ENCODE measurements around the gene FCN1. TPM values are rescaled to one million over a fixed set of nuclear protein-coding genes. Genes with fewer than 3 reads are reported as not detected.

The FCN1 gene
- total RNA-seq, 1 donor from 2014 or later, result 2.9 TPM

DNA sequence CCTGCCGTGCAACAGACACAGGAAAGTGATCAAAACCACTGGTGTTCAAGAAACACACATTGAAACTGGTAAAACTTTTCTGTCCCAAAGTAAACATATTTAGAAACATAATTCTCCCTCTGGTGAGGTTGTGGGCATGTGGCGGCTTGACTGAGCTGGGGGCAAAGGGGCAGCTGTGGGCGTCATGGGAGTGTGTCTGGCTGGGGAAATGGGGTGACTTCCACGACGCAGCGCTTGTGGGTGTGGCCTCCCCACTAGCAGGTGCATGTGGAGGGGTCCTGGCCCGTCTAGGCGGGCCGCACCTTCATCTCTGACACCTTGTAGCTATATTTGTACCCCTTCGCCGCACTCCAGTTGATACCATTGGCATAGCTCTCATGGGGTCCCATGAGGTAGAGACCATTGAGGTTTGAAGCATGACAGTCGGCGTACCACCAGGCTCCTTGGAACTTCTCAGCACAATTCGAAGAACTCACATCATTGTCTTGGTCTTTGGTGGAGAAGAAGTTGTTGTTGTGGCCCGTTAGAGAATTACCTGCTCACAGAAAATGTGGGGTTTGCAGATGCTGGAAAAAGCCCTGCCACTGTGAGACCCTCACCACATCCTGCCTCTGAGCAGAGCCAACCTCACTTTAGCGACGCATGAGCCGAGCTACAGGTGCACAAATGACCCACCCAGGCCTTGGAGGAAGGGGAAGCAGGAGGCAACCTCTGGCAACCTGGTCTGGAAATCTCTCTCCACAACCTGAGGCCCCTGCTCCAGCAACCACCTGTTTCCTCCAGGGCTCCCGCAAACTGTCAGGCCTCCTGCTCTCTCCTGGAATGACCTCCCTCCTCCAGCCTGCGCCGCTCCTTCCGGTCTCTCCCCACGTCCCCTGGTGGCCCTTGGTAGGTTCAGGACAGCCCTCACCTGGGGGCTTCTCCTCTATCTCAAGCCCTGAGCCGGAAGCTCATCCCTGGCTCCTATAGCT lies 7.9 kb downstream of the FCN1 start:
- Histone ChIP-seq H3K27ac (replicated peaks) (no peak overlapping the region), H3K4me3 (no peak overlapping the region), H3K36me3 (no peaks in the 10 kb centered on the region), H3K9me3 (replicated peaks) (no peaks in the 10 kb centered on the region), H3K4me1 (no peaks in the 10 kb centered on the region), H3K27me3 (ENCODE audit: low read depth) (peaks cover 28% of the 10 kb centered on the region)
- TF ChIP-seq, protein P1, sequence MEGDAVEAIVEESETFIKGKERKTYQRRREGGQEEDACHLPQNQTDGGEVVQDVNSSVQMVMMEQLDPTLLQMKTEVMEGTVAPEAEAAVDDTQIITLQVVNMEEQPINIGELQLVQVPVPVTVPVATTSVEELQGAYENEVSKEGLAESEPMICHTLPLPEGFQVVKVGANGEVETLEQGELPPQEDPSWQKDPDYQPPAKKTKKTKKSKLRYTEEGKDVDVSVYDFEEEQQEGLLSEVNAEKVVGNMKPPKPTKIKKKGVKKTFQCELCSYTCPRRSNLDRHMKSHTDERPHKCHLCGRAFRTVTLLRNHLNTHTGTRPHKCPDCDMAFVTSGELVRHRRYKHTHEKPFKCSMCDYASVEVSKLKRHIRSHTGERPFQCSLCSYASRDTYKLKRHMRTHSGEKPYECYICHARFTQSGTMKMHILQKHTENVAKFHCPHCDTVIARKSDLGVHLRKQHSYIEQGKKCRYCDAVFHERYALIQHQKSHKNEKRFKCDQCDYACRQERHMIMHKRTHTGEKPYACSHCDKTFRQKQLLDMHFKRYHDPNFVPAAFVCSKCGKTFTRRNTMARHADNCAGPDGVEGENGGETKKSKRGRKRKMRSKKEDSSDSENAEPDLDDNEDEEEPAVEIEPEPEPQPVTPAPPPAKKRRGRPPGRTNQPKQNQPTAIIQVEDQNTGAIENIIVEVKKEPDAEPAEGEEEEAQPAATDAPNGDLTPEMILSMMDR (IDR thresholded peaks at IDR 0.05; ENCODE audit: borderline replicate concordance), result no peak
- intact Hi-C loops (cut with micrococcal nuclease), result no loop called here
- no peak for DNase-seq

DNA sequence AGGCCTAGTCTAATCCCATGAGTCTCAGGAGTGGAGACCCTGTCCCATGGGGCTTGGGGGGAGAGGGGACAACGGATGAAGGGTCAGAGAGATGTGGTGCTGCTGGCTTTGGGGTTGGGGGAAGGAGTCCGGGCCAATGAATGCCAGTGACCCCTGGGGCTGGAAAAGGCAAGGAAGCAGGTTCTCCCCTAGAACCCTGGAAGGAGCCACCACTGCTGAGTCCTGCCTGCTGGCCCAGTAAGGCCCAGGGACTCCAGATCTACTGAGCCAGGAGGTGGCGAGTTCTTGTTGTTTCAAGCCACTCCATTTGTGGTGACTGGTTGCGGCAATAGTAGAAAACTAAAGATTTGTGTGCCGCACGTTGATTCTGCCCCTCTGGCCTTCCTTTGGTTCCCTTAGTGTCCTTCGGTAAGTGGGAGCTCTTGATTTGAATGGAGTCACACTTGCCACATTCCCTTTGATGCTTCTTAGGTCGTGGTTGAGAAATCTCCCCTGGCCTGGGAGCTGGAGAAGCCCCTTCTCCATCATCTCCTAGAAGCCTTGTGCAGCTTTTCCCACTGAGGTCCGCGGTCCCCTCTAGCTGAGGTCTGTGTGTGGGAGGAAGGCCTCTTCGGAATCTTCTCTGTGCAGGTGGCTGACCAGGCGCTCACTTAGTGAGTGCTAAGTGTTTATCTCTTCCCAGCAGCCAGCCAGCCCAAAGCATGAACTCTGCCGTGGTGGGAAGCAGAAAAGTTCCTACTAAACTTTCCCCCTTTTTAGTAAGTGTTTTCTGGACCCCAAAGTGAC lies 9.0 kb downstream of the FCN1 start:
- TF ChIP-seq, protein P1 (IDR thresholded peaks at IDR 0.05; ENCODE audit: borderline replicate concordance), result no peak
- no peaks in the 10 kb centered on the region for H3K9me3 ChIP-seq (replicated peaks)
- no peaks in the 10 kb centered on the region for H3K36me3 ChIP-seq
- intact Hi-C loops (cut with micrococcal nuclease), result no loop called here
- no peak for DNase-seq
- peaks cover 18% of the 10 kb centered on the region for H3K27me3 ChIP-seq (ENCODE audit: low read depth)
- no peaks in the 10 kb centered on the region for H3K4me1 ChIP-seq
- no peak overlapping the region for H3K4me3 ChIP-seq
- H3K27ac ChIP-seq (replicated peaks), result no peak overlapping the region

DNA sequence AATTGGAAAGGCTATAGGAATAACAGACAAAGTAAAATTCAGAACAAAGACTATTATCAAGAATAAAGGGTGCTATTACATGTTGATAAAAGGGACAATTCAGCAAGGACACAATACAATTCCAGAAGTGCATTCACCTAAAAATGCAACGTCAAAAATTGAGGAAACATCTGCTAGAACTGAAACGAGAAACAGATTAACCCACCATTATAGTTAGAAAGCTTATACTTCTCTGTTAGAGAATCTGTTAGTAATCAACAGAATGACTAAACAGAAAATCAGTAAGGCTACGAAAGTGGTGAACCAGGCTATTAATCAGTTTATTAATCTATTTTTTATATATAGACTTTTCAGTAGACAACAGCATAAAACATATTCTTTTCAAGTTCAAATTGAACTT lies 14.8 kb downstream of the FCN1 start:
- TF ChIP-seq, protein P1 (IDR thresholded peaks at IDR 0.05; ENCODE audit: borderline replicate concordance), result no peak

DNA sequence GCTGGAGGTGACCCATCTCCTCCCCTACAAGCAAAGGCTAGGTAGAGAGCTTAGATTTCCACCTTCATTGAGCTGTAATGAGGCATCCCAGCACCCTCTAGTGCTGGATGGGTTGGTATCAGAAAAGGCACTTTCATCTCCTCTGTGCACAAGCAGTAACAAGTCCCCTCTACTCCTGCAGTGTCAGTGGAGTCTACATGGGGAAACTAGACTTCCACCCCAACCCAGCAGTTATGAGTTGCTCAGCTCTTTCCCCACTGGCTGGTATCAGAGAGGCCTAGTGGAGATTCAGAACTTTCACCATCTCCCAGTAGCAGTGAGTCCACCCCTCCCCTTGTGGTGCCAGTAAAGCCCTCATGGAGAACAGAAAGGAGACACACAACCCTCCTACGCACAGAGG lies 17.9 kb downstream of the FCN1 start:
- DNase-seq, result no peak
- intact Hi-C loops (cut with micrococcal nuclease), result no loop called here
- H3K27ac ChIP-seq (replicated peaks), result no peak overlapping the region
- H3K27me3 ChIP-seq (ENCODE audit: low read depth), result no peaks in the 10 kb centered on the region
- H3K4me1 ChIP-seq, result peaks cover 39% of the 10 kb centered on the region
- peaks cover 19% of the 10 kb centered on the region for H3K9me3 ChIP-seq (replicated peaks)
- H3K4me3 ChIP-seq, result no peak overlapping the region
- no peaks in the 10 kb centered on the region for H3K36me3 ChIP-seq
- TF ChIP-seq, protein P1 (IDR thresholded peaks at IDR 0.05; ENCODE audit: borderline replicate concordance), result no peak

More for the DNA sequence above, 14.8 kb downstream of the FCN1 start:
- Histone ChIP-seq H3K27me3 (ENCODE audit: low read depth) (no peaks in the 10 kb centered on the region), H3K9me3 (replicated peaks) (peaks cover 15% of the 10 kb centered on the region), H3K36me3 (no peaks in the 10 kb centered on the region), H3K27ac (replicated peaks) (peak overlapping the region; percentile 41), H3K4me1 (peaks cover 8% of the 10 kb centered on the region), H3K4me3 (no peak overlapping the region)
- no peak for DNase-seq
- intact Hi-C loops (cut with micrococcal nuclease), result no loop called here

DNA sequence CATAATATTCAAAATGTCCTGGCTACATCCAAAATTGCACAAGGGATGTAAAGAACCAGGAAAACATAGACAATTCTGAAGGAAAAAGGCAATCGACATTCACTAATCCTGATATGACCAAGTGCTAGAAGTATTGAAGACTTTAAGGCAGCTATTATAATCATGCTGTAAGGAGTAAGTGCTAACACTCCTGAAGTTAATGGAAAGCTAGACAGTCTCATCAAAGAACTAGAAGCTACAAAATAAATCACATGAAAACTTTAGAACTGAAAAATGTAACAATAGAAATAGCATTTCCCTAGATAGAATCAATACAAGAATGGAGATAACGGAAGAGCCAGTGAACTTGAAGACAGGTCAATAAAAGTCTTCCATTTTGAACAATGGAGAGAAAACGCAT lies 18.5 kb downstream of the FCN1 start:
- H3K9me3 ChIP-seq (replicated peaks), result peaks cover 25% of the 10 kb centered on the region
- peaks cover 45% of the 10 kb centered on the region for H3K4me1 ChIP-seq
- H3K36me3 ChIP-seq, result no peaks in the 10 kb centered on the region
- intact Hi-C loops (cut with micrococcal nuclease), result no loop called here
- no peaks in the 10 kb centered on the region for H3K27me3 ChIP-seq (ENCODE audit: low read depth)
- H3K27ac ChIP-seq (replicated peaks), result no peak overlapping the region
- H3K4me3 ChIP-seq, result no peak overlapping the region
- DNase-seq, result no peak
- TF ChIP-seq, protein P1 (IDR thresholded peaks at IDR 0.05; ENCODE audit: borderline replicate concordance), result no peak

Measured in left ventricle myocardium inferior (tissue), 1 donor.